Central memory CD8-positive, alpha-beta T cell (primary cell): ENCODE data around the gene TBC1D3.
"Not testable (repeated sequence)": the region's sequence is repeated elsewhere in the genome, so short reads cannot be mapped to it uniquely, and the experiment has no call there.

Source experiments
- ATAC-seq: fragments of 150-1000 bp; cut with Tn5 transposase; replicated peaks from 2 replicates; pipeline ENCODE4 v1.10.0; 2022; ENCODE audit warnings: mild to moderate bottlenecking, moderate FRiP score, moderate number of reproducible peaks; ENCODE audit not compliant: poor library complexity, severe bottlenecking; ENCODE audit errors: extremely low read depth
- DNase-seq, 2 donors: peaks; one replicate each; pipeline ENCODE4 v3.0.0; 2021; ENCODE audit warnings: low spot score in 2 of 2
- H3K27ac Mint-ChIP-seq: one replicate; pipeline ENCODE4 v1.8.0; 2022; ENCODE audit warnings: low read depth, mild to moderate bottlenecking, moderate library complexity, mixed read lengths
- H3K27me3 Mint-ChIP-seq: one replicate; pipeline ENCODE4 v1.8.0; 2022; ENCODE audit warnings: mixed read lengths
- H3K36me3 Mint-ChIP-seq: one replicate; pipeline ENCODE4 v1.8.0; 2022; ENCODE audit warnings: mild to moderate bottlenecking, moderate library complexity, mixed read lengths; ENCODE audit not compliant: insufficient read depth
- H3K4me1 Mint-ChIP-seq: one replicate; pipeline ENCODE4 v1.8.0; 2022; ENCODE audit warnings: mixed read lengths
- H3K4me3 Mint-ChIP-seq: one replicate; pipeline ENCODE4 v1.8.0; 2022; ENCODE audit warnings: mild to moderate bottlenecking, moderate library complexity, mixed read lengths
- H3K9me3 Mint-ChIP-seq: one replicate; pipeline ENCODE4 v1.8.0; 2022; ENCODE audit warnings: mixed read lengths

The TBC1D3 gene

DNA sequence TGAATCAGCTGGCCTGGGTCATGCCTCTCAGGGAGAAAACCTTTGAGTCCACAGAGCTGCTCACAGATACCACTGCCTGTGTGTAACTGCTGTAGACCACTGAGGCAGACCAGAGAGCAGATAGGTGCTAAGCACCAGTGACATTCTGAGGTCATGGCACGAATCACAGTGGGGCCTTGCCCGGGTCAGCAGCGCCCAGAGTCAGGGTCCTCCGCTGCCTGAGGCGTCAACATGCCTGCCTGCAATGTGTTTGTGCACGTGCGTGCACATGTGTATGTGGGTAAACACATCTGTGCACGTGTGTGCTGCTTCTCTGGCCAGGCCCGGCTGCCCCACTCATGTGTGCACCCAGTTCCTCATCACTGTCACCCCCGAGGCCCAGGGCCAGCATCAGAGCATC is at the start of gene TBC1D3:
Gene TBC1D3, minus strand, starts transcription at position 101 of the 400 bp plus-strand sequence. CDS start 1,526 bp downstream, outside the sequence.
- not testable (repeated sequence) for H3K4me3 Mint-ChIP-seq, H3K27ac Mint-ChIP-seq, DNase-seq, H3K4me1 Mint-ChIP-seq, H3K36me3 Mint-ChIP-seq, ATAC-seq, H3K27me3 Mint-ChIP-seq, H3K9me3 Mint-ChIP-seq

DNA sequence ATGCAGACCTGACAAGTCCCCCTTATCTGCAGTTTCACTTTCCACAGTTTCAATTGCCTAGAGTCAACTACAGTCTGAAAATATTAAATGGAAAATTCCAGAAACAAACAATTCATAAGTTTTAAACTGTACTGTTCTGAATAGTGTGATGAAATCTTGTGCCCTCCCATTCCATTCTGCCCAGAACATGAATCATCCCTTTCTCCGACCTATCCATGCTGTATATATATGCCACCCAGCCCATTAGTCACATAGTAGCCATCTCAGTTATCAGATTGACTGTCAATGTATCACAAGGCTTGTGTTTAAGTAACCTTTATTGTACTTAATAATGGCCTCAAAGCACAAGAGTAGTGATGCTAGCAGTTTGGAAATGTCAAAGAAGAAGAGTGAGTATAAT is 40.4 kb upstream of the TBC1D3 start:
- not testable (repeated sequence) for H3K4me1 Mint-ChIP-seq, H3K4me3 Mint-ChIP-seq, DNase-seq, H3K27ac Mint-ChIP-seq, ATAC-seq, H3K36me3 Mint-ChIP-seq, H3K27me3 Mint-ChIP-seq, H3K9me3 Mint-ChIP-seq

DNA sequence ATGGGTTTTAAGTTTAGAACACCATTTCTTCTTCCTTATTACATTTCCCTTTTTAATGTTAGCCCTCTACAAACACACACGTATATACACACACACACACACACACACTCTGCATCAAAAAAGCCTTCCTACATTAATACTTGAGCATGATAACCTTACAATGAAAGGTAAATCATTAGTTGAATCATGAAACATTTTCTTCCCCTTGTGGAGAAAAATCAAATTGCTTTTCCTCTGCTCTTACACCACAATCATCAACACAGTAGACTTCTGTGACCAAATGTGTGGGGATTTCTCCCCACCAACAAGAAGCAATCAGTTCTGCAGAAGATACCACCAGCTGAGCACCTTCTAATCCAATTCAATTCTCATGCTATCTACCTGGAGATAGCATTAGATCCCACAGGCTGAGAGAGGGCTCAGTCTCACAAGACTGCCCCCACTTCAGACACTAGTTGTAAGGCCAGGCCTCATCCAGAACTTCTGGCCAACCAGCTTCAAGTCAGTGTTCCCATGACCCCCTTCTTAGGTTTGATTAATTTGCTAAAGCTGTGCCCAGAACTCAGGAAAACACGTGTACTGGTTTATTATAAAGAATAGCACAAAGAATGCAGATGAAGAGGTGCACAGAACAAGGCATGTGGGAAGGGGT is 33.6 kb upstream of the TBC1D3 start:
- peak; percentile 42 for ATAC-seq
- H3K27ac Mint-ChIP-seq, H3K4me3 Mint-ChIP-seq: not testable (repeated sequence)

DNA sequence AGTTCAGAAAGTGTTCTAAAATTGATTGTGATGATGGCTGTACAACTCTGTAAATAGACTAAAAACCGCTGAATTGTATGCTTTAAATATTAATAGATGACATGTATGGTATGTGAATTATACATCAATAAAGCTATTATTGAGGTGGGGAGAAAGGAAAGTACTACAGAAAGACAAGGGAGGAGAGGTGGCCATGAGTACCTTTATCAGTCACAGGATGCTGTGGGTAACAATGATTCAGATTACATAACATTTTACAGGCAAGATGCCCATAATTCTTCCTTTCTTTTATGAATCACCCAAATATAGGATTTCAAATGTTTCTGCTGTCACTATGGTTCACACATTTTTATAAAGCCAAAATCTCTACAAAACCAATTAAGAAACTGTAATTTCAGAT is 28.5 kb upstream of the TBC1D3 start:
- peak; percentile 77 for ATAC-seq
- not testable (repeated sequence) for DNase-seq, H3K9me3 Mint-ChIP-seq, H3K27ac Mint-ChIP-seq, H3K4me3 Mint-ChIP-seq, H3K36me3 Mint-ChIP-seq, H3K4me1 Mint-ChIP-seq, H3K27me3 Mint-ChIP-seq

More for the DNA sequence above, 33.6 kb upstream of the TBC1D3 start:
- H3K9me3 Mint-ChIP-seq, H3K4me1 Mint-ChIP-seq, H3K36me3 Mint-ChIP-seq, H3K27me3 Mint-ChIP-seq, DNase-seq: not testable (repeated sequence)

DNA sequence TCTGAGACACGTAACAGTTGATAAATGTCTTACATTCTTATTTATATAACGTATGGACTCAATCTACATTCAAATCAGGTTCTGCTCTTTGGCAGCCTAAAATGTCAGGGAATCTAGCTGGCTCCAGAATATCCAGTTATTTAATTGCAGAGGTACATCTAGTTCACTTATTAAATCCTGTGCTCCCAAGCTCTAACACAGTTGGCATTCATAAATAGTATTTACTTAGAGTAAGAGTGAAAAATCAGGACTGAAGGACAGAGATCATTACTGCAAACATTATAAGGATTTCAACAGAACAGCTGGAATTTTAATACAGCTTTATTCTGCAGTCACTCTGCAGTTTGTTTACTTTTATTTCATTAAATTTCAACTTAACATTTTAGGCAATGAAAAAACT is 7.9 kb upstream of the TBC1D3 start:
- H3K36me3 Mint-ChIP-seq, H3K27me3 Mint-ChIP-seq, ATAC-seq, H3K9me3 Mint-ChIP-seq, H3K4me3 Mint-ChIP-seq, DNase-seq, H3K4me1 Mint-ChIP-seq, H3K27ac Mint-ChIP-seq: not testable (repeated sequence)

DNA sequence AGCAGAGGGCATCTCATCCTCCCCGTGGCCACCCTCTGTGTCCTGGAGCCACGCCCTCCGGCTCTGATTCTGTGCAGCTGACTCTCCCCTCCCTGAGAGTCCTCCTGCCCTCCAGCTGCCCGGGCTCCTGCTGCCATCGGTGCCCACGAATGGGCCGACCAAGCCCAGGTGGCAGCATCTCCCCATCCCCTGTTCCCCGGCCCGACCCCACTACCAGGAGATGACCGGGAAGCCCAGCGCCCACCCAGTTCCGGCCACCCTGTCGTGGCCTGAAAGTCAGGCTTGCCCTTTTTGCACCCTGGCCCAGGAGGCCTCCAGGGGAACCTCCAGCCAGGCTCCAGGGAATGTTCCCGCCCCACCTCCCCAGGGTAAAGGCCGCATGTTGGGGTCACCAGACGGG is 57.5 kb downstream of the TBC1D3 start:
- DNase-seq: peak; percentile 8 to 9
- H3K36me3 Mint-ChIP-seq, H3K4me1 Mint-ChIP-seq, ATAC-seq, H3K27me3 Mint-ChIP-seq, H3K27ac Mint-ChIP-seq, H3K9me3 Mint-ChIP-seq, H3K4me3 Mint-ChIP-seq: not testable (repeated sequence)
